GM12878 (cell line): ENCODE results near the gene ASB15. TPM values are rescaled to one million over a fixed set of nuclear protein-coding genes. Genes with fewer than 3 reads are reported as not detected.
"Not testable (repeated sequence)": the region's sequence is repeated elsewhere in the genome, so short reads cannot be mapped to it uniquely, and the experiment has no call there.

Experiments used
- ATAC-seq: fragments of 200-7000 bp; cut with Tn5 transposase; 3 replicates; pipeline ENCODE4 v1.9.1; 2020; ENCODE audit warnings: mild to moderate bottlenecking, moderate library complexity
- BruUV-seq: library from RNA; stranded (reverse); fragments of 400-500 nt; replicated peaks from 2 replicates; lab custom pipeline; 2021; lab: Mats Ljungman, UMichigan
- CTCF ChIA-PET: fragments of 300-600 bp; sonication (Branson Sonifier 250); formaldehyde crosslinking; extraction: SDS; loops from one replicate; lab custom pipeline; 2021; ENCODE audit warnings: inconsistent platforms; lab: Yijun Ruan, JAX
- POLR2A ChIA-PET: fragments of 350-600 bp; formaldehyde crosslinking; extraction: SDS; loops from one replicate; lab custom pipeline; 2021; ENCODE audit warnings: inconsistent platforms; lab: Charles Lee
- RAD21 ChIA-PET: fragments of 300-600 bp; sonication (Branson Sonifier 250); formaldehyde crosslinking; loops from one replicate; lab custom pipeline; 2023; ENCODE audit warnings: antibody characterized with exemption; ENCODE audit not compliant: unreplicated experiment; lab: Charles Lee
- SMC1A ChIA-PET: fragments of 300-600 bp; sonication (Branson Sonifier 250); formaldehyde crosslinking; loops from one replicate; lab custom pipeline; 2023; ENCODE audit not compliant: unreplicated experiment, uncharacterized antibody; lab: Charles Lee
- DNase-seq: peaks from one replicate; pipeline ENCODE4 v3.0.0-alpha.2; 2011; ENCODE audit warnings: low read depth, low spot score
- FAIRE-seq: peaks from 3 replicates; lab custom pipeline; 2011; peaks lifted over from hg19 to GRCh38; lab: Jason Lieb, UNC
- H2AFZ ChIP-seq: 2 replicates; pipeline ENCODE4 v1.6.0; 2011; ENCODE audit warnings: low read depth, low read length, control low read depth; ENCODE audit not compliant: control insufficient read depth
- H3K27ac ChIP-seq: 2 replicates; pipeline ENCODE4 v1.5.1; 2011; ENCODE audit warnings: control low read depth; ENCODE audit not compliant: control insufficient read depth, insufficient read depth
- H3K27me3 ChIP-seq, 2 experiments: replicated peaks in 1 of 2; 2 replicates each; pipeline versions ENCODE4 v1.6.0 to v1.6.1; 2011; ENCODE audit warnings: low read length in 1 of 2; ENCODE audit not compliant: control insufficient read depth in 2 of 2, insufficient read depth in 2 of 2
- H3K36me3 ChIP-seq, 2 experiments: 2 replicates each; pipeline ENCODE4 v1.5.1; 2011; ENCODE audit warnings: low read length in 1 of 2; ENCODE audit not compliant: control insufficient read depth in 2 of 2, insufficient read depth in 2 of 2
- H3K4me1 ChIP-seq: 2 replicates; pipeline ENCODE4 v1.6.1; 2011; ENCODE audit warnings: mild to moderate bottlenecking, low read length, moderate library complexity, mixed read lengths; ENCODE audit not compliant: control insufficient read depth, insufficient read depth
- H3K4me2 ChIP-seq: 2 replicates; pipeline ENCODE4 v1.6.0; 2011; ENCODE audit warnings: control low read depth; ENCODE audit not compliant: control insufficient read depth, insufficient read depth
- H3K4me3 ChIP-seq: fragments of 200-600 bp; sonication (generic); 2 replicates; pipeline ENCODE4 v1.5.1; 2016
- H3K79me2 ChIP-seq: 2 replicates; pipeline ENCODE4 v1.6.0; 2011; ENCODE audit warnings: low read length; ENCODE audit not compliant: control insufficient read depth, insufficient read depth
- H3K9ac ChIP-seq: 2 replicates; pipeline ENCODE4 v1.8.0; 2011; ENCODE audit warnings: low read length, control low read depth, mixed read lengths; ENCODE audit not compliant: control insufficient read depth, insufficient read depth
- H3K9me3 ChIP-seq: replicated peaks from 3 replicates; pipeline ENCODE4 v1.5.1; 2011; ENCODE audit warnings: mild to moderate bottlenecking, low read length; ENCODE audit not compliant: control insufficient read depth, insufficient read depth
- H4K20me1 ChIP-seq: 2 replicates; pipeline ENCODE4 v1.6.0; 2011; ENCODE audit not compliant: control insufficient read depth, insufficient read depth
- EP300 ChIP-seq, 2 experiments: fragments of 150-350 bp in 1 of 2; IDR thresholded peaks; 2 replicates each; pipeline ENCODE4 v1.6.1; 2011 to 2012; ENCODE audit warnings: low read depth in 2 of 2, low read length in 2 of 2, borderline replicate concordance in 1 of 2, improper control_type of control experiment in 1 of 2, inconsistent platforms in 1 of 2; ENCODE audit not compliant: control insufficient read depth in 1 of 2
- NR2C2 ChIP-seq: IDR thresholded peaks from 2 replicates; pipeline ENCODE4 v1.6.1; 2011; ENCODE audit warnings: borderline replicate concordance, low read depth; ENCODE audit not compliant: control insufficient read depth, insufficient read length
- RAD21 ChIP-seq: IDR thresholded peaks from 2 replicates; pipeline ENCODE4 v1.6.1; 2011; ENCODE audit warnings: mild to moderate bottlenecking, low read depth, low read length, moderate library complexity; ENCODE audit not compliant: insufficient read depth
- SMC3 ChIP-seq: IDR thresholded peaks from 2 replicates; pipeline ENCODE4 v1.6.1; 2011; ENCODE audit warnings: low read length, improper control_type of control experiment, borderline replicate concordance
- WGBS: methylation state at CpG from one replicate; pipeline ENCODE4 v1.1.6; 2016; ENCODE audit warnings: low lambda C conversion rate; ENCODE audit not compliant: insufficient replicate concordance, insufficient coverage; ENCODE audit errors: missing lambda C conversion rate; 5-methylcytosine and 5-hydroxymethylcytosine counted together
- in situ Hi-C: fragments of 300-500 bp; cut with MboI; formaldehyde crosslinking; loops from 9 replicates; pipeline ENCODE4 v1.14.3; 2018; ENCODE audit warnings: mixed read lengths
- intact Hi-C: fragments of 100-400 bp; cut with micrococcal nuclease; formaldehyde crosslinking; loops from one replicate; pipeline ENCODE4 v1.14.2; 2022; ENCODE audit not compliant: unreplicated experiment
- polyA plus RNA-seq, 11 experiments: library from polyadenylated mRNA; depleted of rRNA in 4 of 11; unstranded in 6 of 11; stranded (reverse) in 5 of 11; fragments of >200 nt; fragmentation: Nextera tagmentation in 4 of 11; fragmentation: Illumina TruSeq in 1 of 11; extraction: Ambion mirVana in 4 of 11; extraction: Trizol in 1 of 11; gene quantifications; 1 replicate in 1 of 11; 2 replicates in 10 of 11; pipeline versions ENCODE4 v1.2.1 to v1.2.3, GENCODE V29; 2011 to 2016; ENCODE audit warnings: inconsistent platforms in 2 of 11, missing spikeins in 2 of 11, low read depth in 1 of 11
- total RNA-seq, 4 experiments: library from RNA; depleted of rRNA in 3 of 4; stranded (reverse); fragments of >200 nt in 3 of 4; fragmentation: Illumina TruSeq in 1 of 4; extraction: Trizol in 1 of 4; gene quantifications; 2 replicates each; pipeline versions ENCODE4 v1.2.1 to v1.2.3, GENCODE V29; 2013 to 2021
- TF ChIP-seq, protein P1 (sequence below): fragments of 450-650 bp; IDR thresholded peaks from 2 replicates; pipeline ENCODE4 v1.6.1; 2017; ENCODE audit warnings: borderline replicate concordance
- TF ChIP-seq, protein P2 (sequence below), 3 experiments: IDR thresholded peaks in 2 of 3; conservative IDR thresholded peaks in 1 of 3; 2 replicates each; pipeline ENCODE4 v1.5.1; 2011; ENCODE audit warnings: low read depth in 3 of 3, low read length in 3 of 3, mild to moderate bottlenecking in 3 of 3, control low read depth in 2 of 3, moderate library complexity in 2 of 3, inconsistent platforms in 1 of 3, mixed read lengths in 1 of 3; ENCODE audit not compliant: control insufficient read depth in 2 of 3, insufficient read depth in 1 of 3; ENCODE audit errors: extremely low read depth in 1 of 3

The ASB15 gene
- total and polyA plus RNA-seq, 10 of the 15 experiments (the other 5 are each of a cell fraction or from before 2014, with no cell fraction given), result not detected

DNA sequence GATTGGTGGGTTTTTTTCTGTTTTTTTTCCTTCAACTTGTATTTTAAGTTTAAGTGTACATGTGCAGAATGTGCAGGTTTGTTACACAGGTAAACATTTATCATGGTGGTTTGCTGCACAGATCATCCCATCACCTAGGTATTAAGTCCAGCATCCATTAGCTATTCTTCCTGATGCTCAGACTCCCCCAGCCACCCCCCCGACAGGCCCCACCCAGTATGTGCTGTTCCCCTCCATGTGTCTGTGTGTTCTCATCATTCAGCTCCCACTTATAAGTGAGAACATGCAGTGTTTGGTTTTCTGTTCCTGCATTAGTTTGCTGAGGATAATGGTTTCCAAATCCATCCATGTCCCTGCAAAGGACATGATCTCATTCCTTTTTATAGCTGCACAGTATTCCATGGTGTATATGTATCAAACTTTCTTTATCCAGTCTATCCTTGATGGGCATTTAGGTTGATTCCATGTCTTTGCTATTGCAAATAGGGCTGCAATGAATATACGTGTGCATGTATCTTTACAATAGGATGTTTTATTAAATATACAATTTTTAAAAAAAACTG, 32.5 kb downstream of the ASB15 start:
- H4K20me1 ChIP-seq, H2AFZ ChIP-seq, H3K9ac ChIP-seq, H3K4me1 ChIP-seq, BruUV-seq, ATAC-seq, intact Hi-C loops, H3K9me3 ChIP-seq, H3K36me3 ChIP-seq, H3K4me3 ChIP-seq, H3K27ac ChIP-seq, DNase-seq, in situ Hi-C loops, FAIRE-seq, H3K27me3 ChIP-seq, H3K79me2 ChIP-seq, H3K4me2 ChIP-seq: not testable (repeated sequence)
- RAD21 ChIA-PET, result interaction anchor here (0.8 to 3.0 kb wide), 2 partner anchors 48 to 238 kb away, joined by 3 to 12 read pairs; no protein-coding TSS in a partner anchor
- SMC1A ChIA-PET, result interaction anchor here (0.9 kb wide), 1 partner anchor 12 kb away, joined by 3 read pairs; no protein-coding TSS in a partner anchor
- POLR2A ChIA-PET, result interaction anchor here (0.6 kb wide), 1 partner anchor 630 kb away, joined by 4 read pairs; no protein-coding TSS in a partner anchor
- WGBS, result 12% methylated on average over 2 of the region's 2 CpGs
- CTCF ChIA-PET, result interaction anchor here (0.7 to 1.3 kb wide), 3 partner anchors 10 to 727 kb away, joined by 3 to 4 read pairs (median 3); no protein-coding TSS in a partner anchor

DNA sequence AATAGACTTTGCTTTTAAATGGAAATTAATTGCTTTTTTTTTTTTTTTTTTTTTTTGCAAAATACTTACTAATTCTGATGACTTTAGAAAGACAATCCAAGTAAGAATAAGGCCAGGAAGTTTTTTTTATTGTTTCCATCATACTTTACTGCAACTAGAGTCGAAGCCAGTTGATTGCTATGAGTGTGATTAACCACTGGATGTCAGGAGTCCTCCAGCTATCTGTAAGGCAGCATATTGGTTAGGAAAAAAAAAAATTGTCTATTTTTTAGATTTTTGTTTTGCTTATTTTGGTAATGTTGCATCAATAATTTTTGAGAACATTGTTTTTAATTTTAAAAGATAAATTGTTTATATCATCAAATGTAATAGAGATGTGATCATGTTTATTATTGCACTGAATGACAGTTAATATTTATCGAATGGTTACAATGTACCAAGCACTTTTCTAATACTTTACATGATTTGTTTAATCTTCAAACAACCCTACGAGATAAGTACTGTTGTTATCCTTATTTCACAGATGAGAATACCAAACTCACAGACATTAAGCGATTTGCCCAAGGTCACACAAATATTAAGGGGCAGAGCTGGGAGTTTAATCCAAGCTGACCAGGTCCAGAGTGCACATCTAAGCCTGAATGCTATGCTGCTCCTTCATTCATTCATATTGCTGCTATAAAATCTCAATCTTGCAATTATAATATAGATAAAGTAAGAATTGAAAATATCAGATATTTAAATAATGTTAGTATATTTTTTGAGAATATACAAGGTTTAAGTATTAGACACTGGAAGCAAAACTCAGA, 34.1 kb downstream of the ASB15 start:
- Histone ChIP-seq H3K4me3 (no peak overlapping the region), H3K79me2 (no peaks in the 10 kb centered on the region), H3K4me1 (no peaks in the 10 kb centered on the region), H2AFZ (no peak overlapping the region), H4K20me1 (no peaks in the 10 kb centered on the region), H3K9ac (no peak overlapping the region), H3K27me3 (no peaks in the 10 kb centered on the region), H3K4me2 (no peak overlapping the region), H3K27ac (no peak overlapping the region), H3K36me3 (no peaks in the 10 kb centered on the region), H3K9me3 (no peaks in the 10 kb centered on the region)
- TF ChIP-seq NR2C2 (no peak), RAD21 (peak; percentile 67), EP300 (IDR thresholded peaks at IDR 0.05; ENCODE audit: borderline replicate concordance in 1 of 2, control insufficient read depth in 1 of 2, low read depth in 2 of 2, low read length in 2 of 2) (no peak), SMC3 (peak; percentile 41; the same call in 1 of the 2 replicates)
- TF ChIP-seq, protein P1, sequence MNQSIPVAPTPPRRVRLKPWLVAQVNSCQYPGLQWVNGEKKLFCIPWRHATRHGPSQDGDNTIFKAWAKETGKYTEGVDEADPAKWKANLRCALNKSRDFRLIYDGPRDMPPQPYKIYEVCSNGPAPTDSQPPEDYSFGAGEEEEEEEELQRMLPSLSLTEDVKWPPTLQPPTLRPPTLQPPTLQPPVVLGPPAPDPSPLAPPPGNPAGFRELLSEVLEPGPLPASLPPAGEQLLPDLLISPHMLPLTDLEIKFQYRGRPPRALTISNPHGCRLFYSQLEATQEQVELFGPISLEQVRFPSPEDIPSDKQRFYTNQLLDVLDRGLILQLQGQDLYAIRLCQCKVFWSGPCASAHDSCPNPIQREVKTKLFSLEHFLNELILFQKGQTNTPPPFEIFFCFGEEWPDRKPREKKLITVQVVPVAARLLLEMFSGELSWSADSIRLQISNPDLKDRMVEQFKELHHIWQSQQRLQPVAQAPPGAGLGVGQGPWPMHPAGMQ, result no peak
- TF ChIP-seq, protein P2, sequence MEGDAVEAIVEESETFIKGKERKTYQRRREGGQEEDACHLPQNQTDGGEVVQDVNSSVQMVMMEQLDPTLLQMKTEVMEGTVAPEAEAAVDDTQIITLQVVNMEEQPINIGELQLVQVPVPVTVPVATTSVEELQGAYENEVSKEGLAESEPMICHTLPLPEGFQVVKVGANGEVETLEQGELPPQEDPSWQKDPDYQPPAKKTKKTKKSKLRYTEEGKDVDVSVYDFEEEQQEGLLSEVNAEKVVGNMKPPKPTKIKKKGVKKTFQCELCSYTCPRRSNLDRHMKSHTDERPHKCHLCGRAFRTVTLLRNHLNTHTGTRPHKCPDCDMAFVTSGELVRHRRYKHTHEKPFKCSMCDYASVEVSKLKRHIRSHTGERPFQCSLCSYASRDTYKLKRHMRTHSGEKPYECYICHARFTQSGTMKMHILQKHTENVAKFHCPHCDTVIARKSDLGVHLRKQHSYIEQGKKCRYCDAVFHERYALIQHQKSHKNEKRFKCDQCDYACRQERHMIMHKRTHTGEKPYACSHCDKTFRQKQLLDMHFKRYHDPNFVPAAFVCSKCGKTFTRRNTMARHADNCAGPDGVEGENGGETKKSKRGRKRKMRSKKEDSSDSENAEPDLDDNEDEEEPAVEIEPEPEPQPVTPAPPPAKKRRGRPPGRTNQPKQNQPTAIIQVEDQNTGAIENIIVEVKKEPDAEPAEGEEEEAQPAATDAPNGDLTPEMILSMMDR (IDR thresholded peaks at IDR 0.05 in 2 of 3, conservative IDR thresholded peaks at IDR 0.05 in 1 of 3; ENCODE audit: control insufficient read depth in 2 of 3, extremely low read depth in 1 of 3, insufficient read depth in 1 of 3, low read depth in 3 of 3, low read length in 3 of 3), result peak; percentile 35 to 43 (median 40); a peak in 5 of 6 replicates
- ChIA-PET POLR2A (no interaction called here), RAD21 (interaction anchor here (0.7 to 3.0 kb wide), 3 partner anchors 141 to 236 kb away, joined by 3 to 12 read pairs (median 5); no protein-coding TSS in a partner anchor), CTCF (interaction anchor here (0.6 to 3.2 kb wide), 10 partner anchors 9 to 237 kb away, joined by 3 to 25 read pairs (median 4); no protein-coding TSS in a partner anchor), SMC1A (interaction anchor here (1.4 to 3.5 kb wide), 3 partner anchors 162 to 236 kb away, joined by 4 to 14 read pairs (median 10); no protein-coding TSS in a partner anchor)
- in situ Hi-C loops (no loop called here), intact Hi-C loops (loop anchor here (5.0 kb wide), 1 partner anchor 232 kb away; no protein-coding TSS in a partner anchor)
- FAIRE-seq, result no peak
- DNase-seq, result no peak
- 44% methylated on average over 4 of the region's 4 CpGs for WGBS
- ATAC-seq, result 0 out of 3 replicates have a peak, but pooled peaks have one; percentile 49
- BruUV-seq, result no TSS peak
